ENCODE measurements around the gene TEX52.
"Not testable (repeated sequence)": the region's sequence is repeated elsewhere in the genome, so short reads cannot be mapped to it uniquely, and the experiment has no call there.

Gene TEX52

DNA sequence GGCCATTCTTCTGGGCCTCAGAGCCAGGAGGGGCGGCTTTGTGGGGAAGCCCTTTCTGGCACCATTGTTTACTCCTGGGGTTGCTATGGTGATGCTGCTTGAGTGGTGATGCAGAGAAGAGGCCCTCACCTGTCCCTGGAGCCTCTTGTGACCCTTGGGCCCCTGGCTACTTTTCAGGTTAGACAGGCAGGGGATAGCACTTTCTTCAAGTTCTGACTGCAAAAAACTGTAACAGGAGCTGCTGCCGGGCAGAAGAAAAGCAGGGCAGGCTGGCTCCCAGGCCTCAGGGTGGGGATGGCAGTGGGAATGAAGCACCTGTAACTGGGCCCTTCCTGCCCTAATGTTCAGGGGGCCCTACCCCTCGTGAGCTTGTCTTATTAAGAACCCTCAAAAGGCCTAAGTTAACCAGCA is at the start of gene TEX52:
TSS of gene TEX52 (minus strand) at position 19 of the 411 bp plus-strand sequence. CDS start at position 6, 13 bp downstream.
- no peak for DNase-seq

DNA sequence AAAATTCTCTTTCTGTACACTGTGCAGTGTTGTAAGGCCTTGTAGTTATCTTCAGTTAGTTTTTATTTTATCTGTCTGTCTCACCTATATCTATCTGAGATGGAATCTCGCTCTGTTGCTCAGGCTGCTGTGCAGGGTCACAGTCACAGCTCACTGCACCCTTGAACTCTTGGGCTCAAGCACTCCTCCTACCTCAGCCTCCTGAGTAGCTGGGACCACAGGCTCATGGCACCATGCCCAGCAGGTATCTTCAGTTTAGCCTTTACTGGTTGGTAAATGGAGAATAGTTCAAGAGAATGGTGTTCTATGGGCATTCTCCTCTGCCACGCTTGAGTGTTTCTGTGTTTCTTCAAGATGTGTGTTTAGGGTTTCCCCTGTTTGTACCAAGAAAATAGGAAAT is 47.4 kb upstream of the TEX52 start:
- no peak for DNase-seq

- DNase-seq = peak; percentile 56
Observed at GRCh38 chr12:2902272-2902880, 45.5 kb upstream of the TEX52 start.

DNA sequence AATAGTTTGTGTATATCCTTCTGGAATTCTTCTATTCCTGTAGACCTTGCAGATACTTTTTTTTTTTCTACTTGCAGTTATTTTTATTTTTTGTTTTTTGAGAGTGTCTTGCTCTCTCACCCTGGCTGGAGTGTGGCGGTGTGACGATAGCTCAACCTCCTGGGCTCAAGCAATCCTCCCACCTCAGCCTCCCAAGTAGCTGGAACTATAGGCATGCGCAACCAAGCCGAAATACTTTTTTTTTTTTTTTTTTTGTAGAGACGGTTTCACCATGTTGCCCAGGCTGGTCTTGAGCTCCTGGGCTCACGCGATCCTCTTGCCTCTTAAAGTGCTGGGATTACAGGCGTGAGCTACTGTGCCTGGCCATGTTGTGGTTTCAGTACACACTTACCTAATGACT is 43.8 kb upstream of the TEX52 start:
- DNase-seq = no peak

GRCh38 chr12:2897418-2897817 is 40.6 kb upstream of the TEX52 start:
- no peak for DNase-seq

GRCh38 chr12:2895511-2895910 is 38.7 kb upstream of the TEX52 start:
- DNase-seq = no peak

GRCh38 chr12:2895051-2895451 is 38.2 kb upstream of the TEX52 start:
- no peak for DNase-seq

- DNase-seq = no peak
Observed at GRCh38 chr12:2893007-2893406, 36.2 kb upstream of the TEX52 start.

DNA sequence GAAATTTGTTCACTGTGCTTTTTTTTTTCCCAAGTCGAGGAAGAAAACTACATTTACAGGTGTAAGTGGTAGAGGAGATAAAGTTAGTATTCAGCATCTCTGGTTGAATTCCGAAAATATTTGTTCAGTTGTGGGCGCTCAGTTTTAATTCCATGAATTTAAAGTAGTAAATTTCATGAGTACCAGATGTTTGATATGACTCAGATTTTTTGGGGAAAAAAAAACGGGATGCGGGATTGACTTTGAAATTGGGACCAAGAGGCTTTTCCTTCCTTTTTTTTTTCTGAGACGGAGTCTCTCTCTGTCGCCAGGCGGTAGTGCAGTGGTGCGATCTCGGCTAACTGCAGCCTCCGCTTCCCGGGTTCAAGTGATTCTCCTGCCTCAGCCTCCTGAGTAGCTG is 35.4 kb upstream of the TEX52 start:
- DNase-seq = no peak

DNA sequence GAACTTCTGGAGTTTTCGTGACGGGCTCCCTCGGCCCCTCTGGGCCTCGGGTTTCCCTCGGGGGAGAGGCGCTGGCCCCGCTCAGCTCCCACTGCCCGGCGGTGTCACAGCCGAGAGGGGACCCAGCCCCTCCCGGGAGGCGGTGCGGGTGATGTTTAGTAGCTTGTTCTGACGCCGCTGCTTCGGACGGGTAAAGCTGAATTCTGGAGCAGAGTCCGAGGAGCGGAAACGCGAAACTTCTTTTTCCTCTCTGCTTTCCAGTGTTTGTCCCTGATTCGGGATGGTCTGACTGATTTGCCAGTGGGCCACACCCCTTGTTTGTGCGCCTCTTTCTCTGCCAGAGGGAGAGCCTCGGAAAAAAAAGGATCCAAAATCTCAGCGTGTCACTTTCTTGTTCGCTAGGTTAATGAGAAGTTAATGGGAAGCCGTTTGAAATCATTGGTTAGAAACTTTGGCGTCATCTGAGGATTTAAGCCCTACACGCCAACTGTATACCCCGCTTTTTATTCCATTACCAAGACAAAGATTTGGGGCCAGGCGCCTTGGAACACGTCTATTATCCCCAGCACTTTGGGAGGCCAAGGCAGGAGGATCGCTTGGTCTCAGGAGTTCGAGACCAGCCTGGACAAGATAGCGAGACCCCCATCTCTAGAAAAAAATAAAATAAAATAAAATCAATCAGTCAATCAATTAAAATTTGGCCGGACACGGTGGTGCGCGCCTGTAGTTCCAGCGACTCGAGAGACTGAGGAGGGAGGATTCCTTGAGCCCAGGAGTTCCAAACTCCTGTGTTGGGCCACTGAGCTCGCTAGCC is 34.6 kb upstream of the TEX52 start:
- peak; percentile 51 for DNase-seq

GRCh38 chr12:2890388-2891239 is 33.8 kb upstream of the TEX52 start, which contains the start of gene TULP3:
TSS of gene TULP3 (plus strand) at chr12:2890891. CDS start at chr12:2890948, 57 bp downstream.
- DNase-seq = peak; percentile 99

DNA sequence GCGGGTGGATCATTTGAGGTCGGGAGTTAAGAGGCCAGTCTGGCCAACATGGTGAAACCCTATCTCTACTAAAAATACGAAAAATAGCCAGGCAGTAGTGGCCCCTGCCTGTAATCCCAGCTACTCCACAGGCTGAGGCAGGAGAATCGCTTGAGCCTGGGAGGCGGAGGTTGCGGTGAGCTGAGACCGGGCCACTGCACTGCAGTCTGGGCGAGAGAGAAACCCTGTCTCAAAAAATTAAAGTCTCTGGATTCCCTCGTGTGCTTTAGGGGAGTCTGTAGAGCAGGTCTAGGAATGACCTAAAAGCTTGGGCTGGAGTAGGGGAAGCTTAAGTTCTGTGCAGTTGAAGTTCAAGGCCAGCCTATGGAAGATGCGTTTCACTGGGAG is 33.2 kb upstream of the TEX52 start:
- no peak for DNase-seq

DNA sequence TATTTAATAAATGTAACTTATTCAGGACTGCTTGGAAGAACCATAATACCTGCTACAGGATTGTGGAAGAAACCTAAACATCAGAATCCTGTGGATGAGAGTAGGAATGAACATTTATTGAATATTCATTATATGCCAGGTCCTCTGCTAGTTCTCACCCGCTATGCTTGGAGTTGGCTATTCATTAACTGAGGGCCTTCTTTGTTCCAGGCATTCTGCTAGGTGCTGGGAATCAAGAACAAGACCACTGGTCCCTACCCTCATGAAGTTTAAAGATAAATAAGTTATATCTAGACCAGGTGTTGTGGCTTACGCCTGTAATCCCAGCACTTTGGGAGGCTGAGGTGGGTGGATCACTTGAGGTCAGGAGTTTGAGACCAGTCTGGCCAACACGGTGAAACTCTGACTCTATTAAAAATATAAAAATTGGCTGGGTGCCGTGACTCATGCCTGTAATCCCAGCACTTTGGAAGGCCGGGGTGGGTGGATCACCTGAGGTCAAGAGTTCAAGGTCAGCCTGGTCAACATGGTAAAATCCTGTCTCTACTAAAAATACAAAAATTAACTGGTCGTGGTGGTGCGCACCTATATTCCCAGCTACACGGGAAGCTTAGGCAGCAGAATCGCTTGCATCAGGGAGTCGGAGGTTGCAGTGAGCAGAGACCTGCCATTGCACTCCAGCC is 30.1 kb upstream of the TEX52 start:
- DNase-seq = no peak

DNA sequence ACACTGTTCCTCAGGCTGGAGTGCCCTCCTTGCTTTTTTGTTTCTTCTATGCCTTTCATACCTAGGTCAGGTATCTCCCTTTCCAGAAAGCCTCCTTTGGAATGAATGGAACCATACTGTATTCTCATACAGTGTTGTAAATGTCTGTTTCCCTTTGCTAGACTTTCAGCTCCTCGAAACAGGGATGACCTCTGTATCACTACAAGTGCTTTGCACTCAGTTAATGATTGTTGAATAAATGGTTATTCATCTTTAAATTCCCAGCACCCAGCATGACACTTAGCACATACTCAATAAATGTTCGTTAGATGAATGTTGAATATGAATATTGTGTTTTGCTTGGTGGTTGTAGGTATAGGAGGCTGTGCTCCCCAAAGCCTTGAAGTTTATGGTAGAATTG is 28.0 kb upstream of the TEX52 start:
- no peak for DNase-seq

DNA sequence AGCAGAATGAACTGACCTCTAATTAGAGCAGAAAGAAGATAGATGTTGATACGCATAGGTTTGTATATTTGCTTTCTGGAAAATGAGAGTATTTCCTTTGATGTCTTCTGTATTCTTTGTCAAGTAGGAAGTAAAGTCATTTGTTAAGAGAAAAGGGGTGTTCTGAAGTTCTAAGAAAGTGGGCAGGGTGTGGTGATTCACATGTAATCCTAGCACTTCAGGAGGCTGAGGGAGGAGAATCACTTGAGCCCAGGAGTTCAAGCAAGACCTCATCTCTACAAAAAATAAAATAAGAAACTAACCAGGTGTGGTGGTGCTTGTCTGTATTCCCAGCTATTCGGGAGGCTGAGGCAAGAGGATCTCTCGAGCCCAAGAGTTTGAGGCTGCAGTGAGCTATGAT is 23.0 kb upstream of the TEX52 start:
- no peak for DNase-seq

- no peak for DNase-seq
Observed at GRCh38 chr12:2877953-2878732, 21.3 kb upstream of the TEX52 start.

GRCh38 chr12:2877047-2877952 is 20.5 kb upstream of the TEX52 start, which contains the start of the genes FOXM1 and RHNO1:
TSS of gene FOXM1 (minus strand) at chr12:2877174. CDS start at chr12:2874478, 2,696 bp downstream.
TSS of gene RHNO1 (plus strand) at chr12:2877223. CDS start at chr12:2885367, 8,144 bp downstream.
- DNase-seq = peak; percentile 81

DNA sequence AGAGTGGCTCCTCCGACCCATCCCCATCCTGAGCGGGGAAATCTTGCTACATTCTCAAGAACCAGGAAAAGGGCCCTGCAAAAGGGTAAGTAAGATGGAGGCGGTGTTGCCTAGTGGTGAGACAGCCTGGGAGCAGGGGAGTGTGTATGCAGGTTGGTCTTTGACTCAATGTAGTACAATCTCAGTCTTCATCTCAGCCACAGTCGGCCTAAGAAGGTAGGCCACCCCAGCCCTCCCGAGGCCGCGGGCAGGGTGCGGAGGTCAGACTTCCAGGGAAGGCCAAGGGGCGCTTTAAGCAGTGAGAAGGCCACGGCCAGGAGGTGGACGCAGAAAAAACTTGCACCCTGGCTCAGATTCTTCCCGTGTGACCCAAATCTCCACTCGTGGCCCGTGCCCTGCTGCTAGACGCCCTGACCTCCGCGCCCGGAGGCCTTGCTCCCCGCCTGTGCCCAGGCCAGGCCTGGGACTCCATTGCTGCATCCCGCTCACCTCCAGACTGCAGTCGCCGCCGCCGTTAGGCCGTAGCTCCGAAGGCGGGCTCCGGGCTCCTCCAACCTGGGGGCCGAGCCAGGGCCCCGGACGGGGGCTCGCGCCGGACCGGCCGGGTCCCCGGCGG is 19.7 kb upstream of the TEX52 start:
- peak; percentile 58 for DNase-seq

DNA sequence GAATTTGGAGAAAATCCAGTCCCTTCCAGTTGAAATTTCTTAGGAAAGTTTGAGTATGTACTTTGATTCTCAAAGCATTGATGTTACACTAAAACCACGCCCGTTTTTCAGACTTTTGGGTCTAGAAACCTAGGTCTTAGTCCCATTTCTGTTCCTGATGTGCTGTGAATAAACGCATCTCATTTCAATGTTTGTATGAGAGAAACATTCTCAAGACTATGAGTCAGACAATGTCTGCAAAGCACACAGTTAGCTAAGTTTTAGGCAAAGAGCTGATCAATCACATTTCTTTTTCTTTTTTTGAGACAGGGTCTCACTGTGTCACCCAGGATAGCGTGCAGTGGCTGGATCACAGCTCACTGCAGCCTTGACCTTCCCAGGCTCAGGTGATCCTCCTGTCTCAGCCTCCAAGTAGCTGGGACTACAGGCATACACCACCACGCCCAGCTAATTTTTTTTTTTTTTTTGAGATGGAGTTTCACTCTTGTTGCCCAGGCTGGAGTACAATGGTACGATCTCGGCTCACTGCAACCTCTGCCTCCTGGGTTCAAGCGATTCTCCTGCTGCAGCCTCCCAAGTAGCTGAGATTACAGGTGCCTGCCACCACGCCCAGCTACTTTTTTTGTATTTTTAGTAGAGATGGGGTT is 12.3 kb upstream of the TEX52 start:
- not testable (repeated sequence) for DNase-seq

DNA sequence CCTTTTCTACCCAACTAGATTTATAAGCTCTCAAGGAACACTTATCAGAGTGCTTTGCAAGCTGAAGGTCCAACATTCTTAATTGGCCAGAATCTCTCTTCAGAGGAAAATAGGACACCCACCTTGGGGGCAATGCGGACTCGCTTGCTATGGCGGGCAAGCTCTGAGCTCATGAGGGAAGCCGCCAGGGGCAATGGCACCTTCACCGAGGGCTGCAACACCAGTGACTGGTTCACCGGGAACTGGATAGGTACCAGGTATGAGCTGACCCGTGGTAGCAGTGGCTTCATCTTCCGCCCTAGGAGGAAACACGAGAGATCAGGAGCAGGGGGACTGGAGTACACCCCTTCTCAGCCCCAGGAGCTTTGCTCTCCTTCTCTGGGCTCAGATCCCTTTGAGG is 7.4 kb upstream of the TEX52 start:
- DNase-seq = no peak
